ENCODE results near the gene PRKAG3.

DNA sequence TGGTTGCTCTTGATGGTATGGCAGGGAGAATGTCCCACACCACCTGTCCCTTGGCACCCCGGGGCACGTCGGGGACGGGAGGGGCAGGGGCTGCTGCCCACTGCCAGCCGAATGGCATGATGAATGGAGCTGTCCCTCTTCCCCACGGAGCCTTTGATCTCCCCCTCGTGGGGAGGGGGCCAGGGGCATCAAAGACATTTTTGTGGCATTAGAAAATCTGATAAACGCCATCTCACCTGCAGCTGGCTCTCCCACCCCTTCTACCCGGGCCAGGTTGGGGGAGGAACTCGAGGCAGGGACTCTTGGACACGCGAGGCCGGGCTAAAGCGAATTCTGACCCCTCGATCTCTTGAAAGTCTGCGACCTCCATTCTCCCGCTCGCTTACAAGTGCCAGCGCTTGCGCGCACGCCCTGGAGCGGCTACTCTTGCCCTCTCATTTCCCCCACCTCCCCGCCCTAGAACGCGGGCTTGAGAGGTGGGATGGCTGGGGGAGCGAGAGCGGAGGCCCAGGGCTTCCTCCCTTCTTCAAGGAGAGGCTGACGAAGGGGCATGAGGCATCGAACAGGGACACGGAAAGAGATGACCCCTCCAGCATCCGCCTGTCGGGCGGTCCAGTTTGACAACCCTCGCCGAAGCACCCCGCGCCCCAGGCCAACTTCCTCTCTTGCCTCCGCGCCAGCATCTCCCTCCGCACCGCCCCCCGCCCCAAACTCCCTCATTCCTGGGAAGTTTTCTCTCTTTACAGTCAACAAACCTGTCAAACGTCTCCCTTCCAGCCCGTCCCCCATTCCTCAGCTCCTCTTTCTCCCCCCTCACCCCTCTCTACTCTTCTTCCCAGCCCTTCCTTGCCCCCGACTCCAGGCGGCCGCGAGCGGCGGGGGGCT is 27.3 kb upstream of the PRKAG3 start:
- TF ChIP-seq, protein P1, sequence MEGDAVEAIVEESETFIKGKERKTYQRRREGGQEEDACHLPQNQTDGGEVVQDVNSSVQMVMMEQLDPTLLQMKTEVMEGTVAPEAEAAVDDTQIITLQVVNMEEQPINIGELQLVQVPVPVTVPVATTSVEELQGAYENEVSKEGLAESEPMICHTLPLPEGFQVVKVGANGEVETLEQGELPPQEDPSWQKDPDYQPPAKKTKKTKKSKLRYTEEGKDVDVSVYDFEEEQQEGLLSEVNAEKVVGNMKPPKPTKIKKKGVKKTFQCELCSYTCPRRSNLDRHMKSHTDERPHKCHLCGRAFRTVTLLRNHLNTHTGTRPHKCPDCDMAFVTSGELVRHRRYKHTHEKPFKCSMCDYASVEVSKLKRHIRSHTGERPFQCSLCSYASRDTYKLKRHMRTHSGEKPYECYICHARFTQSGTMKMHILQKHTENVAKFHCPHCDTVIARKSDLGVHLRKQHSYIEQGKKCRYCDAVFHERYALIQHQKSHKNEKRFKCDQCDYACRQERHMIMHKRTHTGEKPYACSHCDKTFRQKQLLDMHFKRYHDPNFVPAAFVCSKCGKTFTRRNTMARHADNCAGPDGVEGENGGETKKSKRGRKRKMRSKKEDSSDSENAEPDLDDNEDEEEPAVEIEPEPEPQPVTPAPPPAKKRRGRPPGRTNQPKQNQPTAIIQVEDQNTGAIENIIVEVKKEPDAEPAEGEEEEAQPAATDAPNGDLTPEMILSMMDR (IDR thresholded peaks at IDR 0.05): no peak
- TF ChIP-seq NFE2L1 (CRISPR knock-in tag; IDR thresholded peaks at IDR 0.05) (no peak), NR3C1 (CRISPR knock-in tag; conservative IDR thresholded peaks at IDR 0.05; ENCODE audit: low read depth) (no peak), CREB1 (CRISPR knock-in tag; IDR thresholded peaks at IDR 0.05) (no peak), ELF4 (CRISPR knock-in tag; IDR thresholded peaks at IDR 0.05; ENCODE audit: low read depth) (no peak), MXD4 (CRISPR knock-in tag; IDR thresholded peaks at IDR 0.05; ENCODE audit: borderline replicate concordance) (no peak)
- TF ChIP-seq, protein P2, sequence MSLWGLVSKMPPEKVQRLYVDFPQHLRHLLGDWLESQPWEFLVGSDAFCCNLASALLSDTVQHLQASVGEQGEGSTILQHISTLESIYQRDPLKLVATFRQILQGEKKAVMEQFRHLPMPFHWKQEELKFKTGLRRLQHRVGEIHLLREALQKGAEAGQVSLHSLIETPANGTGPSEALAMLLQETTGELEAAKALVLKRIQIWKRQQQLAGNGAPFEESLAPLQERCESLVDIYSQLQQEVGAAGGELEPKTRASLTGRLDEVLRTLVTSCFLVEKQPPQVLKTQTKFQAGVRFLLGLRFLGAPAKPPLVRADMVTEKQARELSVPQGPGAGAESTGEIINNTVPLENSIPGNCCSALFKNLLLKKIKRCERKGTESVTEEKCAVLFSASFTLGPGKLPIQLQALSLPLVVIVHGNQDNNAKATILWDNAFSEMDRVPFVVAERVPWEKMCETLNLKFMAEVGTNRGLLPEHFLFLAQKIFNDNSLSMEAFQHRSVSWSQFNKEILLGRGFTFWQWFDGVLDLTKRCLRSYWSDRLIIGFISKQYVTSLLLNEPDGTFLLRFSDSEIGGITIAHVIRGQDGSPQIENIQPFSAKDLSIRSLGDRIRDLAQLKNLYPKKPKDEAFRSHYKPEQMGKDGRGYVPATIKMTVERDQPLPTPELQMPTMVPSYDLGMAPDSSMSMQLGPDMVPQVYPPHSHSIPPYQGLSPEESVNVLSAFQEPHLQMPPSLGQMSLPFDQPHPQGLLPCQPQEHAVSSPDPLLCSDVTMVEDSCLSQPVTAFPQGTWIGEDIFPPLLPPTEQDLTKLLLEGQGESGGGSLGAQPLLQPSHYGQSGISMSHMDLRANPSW (CRISPR knock-in tag; conservative IDR thresholded peaks at IDR 0.05; ENCODE audit: low read depth): no peak

Data from WTC11 (cell line).